Mammary epithelial cell (primary cell): Measurements from ENCODE around the gene LRP6.

ENCODE experiments used
- CTCF ChIP-seq, 2 donors: IDR thresholded peaks in 1 of 2; conservative IDR thresholded peaks in 1 of 2; 2 replicates each; pipeline ENCODE4 v1.5.1; 2011 to 2012; ENCODE audit warnings: inconsistent platforms in 2 of 2, low read length in 2 of 2, mild to moderate bottlenecking in 2 of 2, control low read depth in 1 of 2, low read depth in 1 of 2; ENCODE audit not compliant: insufficient read depth in 1 of 2; ENCODE audit errors: extremely low read depth in 1 of 2
- EZH2 ChIP-seq: IDR thresholded peaks from 2 replicates; pipeline ENCODE4 v1.6.1; 2012; ENCODE audit warnings: low read length, inconsistent platforms, borderline replicate concordance

GRCh38 chr12:12286441-12286840 lies 19.6 kb upstream of the LRP6 start:
- TF ChIP-seq CTCF (conservative IDR thresholded peaks at IDR 0.05 in 1 of 2, IDR thresholded peaks at IDR 0.05 in 1 of 2; ENCODE audit: extremely low read depth in 1 of 2, insufficient read depth in 1 of 2, low read depth in 1 of 2, low read length in 2 of 2) = no peak
- TF ChIP-seq EZH2 = no peak
